ENCODE results near the gene MAPK8IP3.
"Not testable (repeated sequence)": the region's sequence is repeated elsewhere in the genome, so short reads cannot be mapped to it uniquely, and the experiment has no call there.

Gene MAPK8IP3

GRCh38 chr16:1713933-1714332 is 7.9 kb downstream of the MAPK8IP3 start:
- no peak for DNase-seq

- no peak for DNase-seq
These were observed 9.2 kb downstream of the MAPK8IP3 start for GRCh38 chr16:1715220-1715619.

- not testable (repeated sequence) for DNase-seq
These were observed 12.2 kb downstream of the MAPK8IP3 start for GRCh38 chr16:1718236-1718635.

- peak; percentile 35 for DNase-seq
These were observed 13.7 kb downstream of the MAPK8IP3 start for GRCh38 chr16:1719559-1720229.

GRCh38 chr16:1721372-1721771 is 15.4 kb downstream of the MAPK8IP3 start:
- DNase-seq, result no peak

- DNase-seq, result peak; percentile 58
These were observed 17.6 kb downstream of the MAPK8IP3 start for GRCh38 chr16:1723450-1724147.

- DNase-seq, result no peak
These were observed 18.5 kb downstream of the MAPK8IP3 start for GRCh38 chr16:1724491-1724890.

- DNase-seq, result no peak
These were observed 20.9 kb downstream of the MAPK8IP3 start for GRCh38 chr16:1726661-1727502.

GRCh38 chr16:1727651-1728624 is 21.9 kb downstream of the MAPK8IP3 start:
- DNase-seq, result no peak

- DNase-seq, result no peak
These were observed 23.0 kb downstream of the MAPK8IP3 start for GRCh38 chr16:1729026-1729425.

GRCh38 chr16:1729445-1729844 is 23.4 kb downstream of the MAPK8IP3 start:
- DNase-seq, result no peak

- DNase-seq, result no peak
These were observed 25.1 kb downstream of the MAPK8IP3 start for GRCh38 chr16:1731073-1731472.

GRCh38 chr16:1731603-1732002 is 25.6 kb downstream of the MAPK8IP3 start:
- no peak for DNase-seq

GRCh38 chr16:1732071-1732470 is 26.1 kb downstream of the MAPK8IP3 start:
- DNase-seq, result no peak

GRCh38 chr16:1732551-1732987 is 26.6 kb downstream of the MAPK8IP3 start:
- not testable (repeated sequence) for DNase-seq

- no peak for DNase-seq
These were observed 28.1 kb downstream of the MAPK8IP3 start for GRCh38 chr16:1734123-1734522.

GRCh38 chr16:1734816-1735215 is 28.8 kb downstream of the MAPK8IP3 start:
- DNase-seq, result no peak

- DNase-seq, result no peak
These were observed 34.2 kb downstream of the MAPK8IP3 start for GRCh38 chr16:1740234-1740633.

GRCh38 chr16:1740781-1741490 is 34.9 kb downstream of the MAPK8IP3 start:
- DNase-seq, result no peak

GRCh38 chr16:1741553-1742165 is 35.7 kb downstream of the MAPK8IP3 start:
- DNase-seq, result no peak
